GM23338 (cell line): ENCODE data around the gene NLGN1. TPM values are rescaled to one million over a fixed set of nuclear protein-coding genes. Genes with fewer than 3 reads are reported as not detected.

ENCODE experiments used
- ATAC-seq: fragments of 200-7000 bp; cut with Tn5 transposase; 3 replicates; pipeline ENCODE4 v1.9.1; 2020
- DNase-seq: peaks from one replicate; pipeline ENCODE4 v3.0.0-alpha.2; 2015; ENCODE audit warnings: low spot score
- H2AFZ ChIP-seq: fragments of 200-600 bp; sonication (generic); 2 replicates; pipeline ENCODE4 v1.8.0; 2016; ENCODE audit warnings: antibody characterized with exemption, mild to moderate bottlenecking, moderate library complexity
- H3F3A ChIP-seq: fragments of 200-600 bp; sonication (generic); replicated peaks from 2 replicates; pipeline ENCODE4 v1.8.0; 2017; ENCODE audit warnings: antibody characterized with exemption, mixed run types, low read depth
- H3K27ac ChIP-seq: fragments of 200-600 bp; sonication (generic); 2 replicates; pipeline ENCODE4 v1.6.1; 2016; ENCODE audit warnings: low read depth
- H3K27me3 ChIP-seq: fragments of 200-600 bp; sonication (generic); 2 replicates; pipeline ENCODE4 v1.8.0; 2016; ENCODE audit warnings: mild to moderate bottlenecking, mixed run types, moderate library complexity; ENCODE audit not compliant: insufficient read depth
- H3K36me3 ChIP-seq: fragments of 200-600 bp; sonication (generic); 2 replicates; pipeline ENCODE4 v1.8.0; 2016; ENCODE audit warnings: mild to moderate bottlenecking; ENCODE audit not compliant: insufficient read depth
- H3K4me1 ChIP-seq: fragments of 200-600 bp; sonication (generic); 2 replicates; pipeline ENCODE4 v1.8.0; 2016; ENCODE audit warnings: mild to moderate bottlenecking, moderate library complexity; ENCODE audit not compliant: insufficient read depth
- H3K4me2 ChIP-seq: fragments of 200-600 bp; sonication (generic); 2 replicates; pipeline ENCODE4 v1.7.1; 2017; ENCODE audit warnings: mixed run types
- H3K4me3 ChIP-seq: fragments of 200-600 bp; sonication (generic); 2 replicates; pipeline ENCODE4 v1.6.1; 2016; ENCODE audit warnings: mixed run types
- H3K79me2 ChIP-seq: fragments of 200-600 bp; sonication (generic); replicated peaks from 2 replicates; pipeline ENCODE4 v1.8.0; 2017; ENCODE audit warnings: mild to moderate bottlenecking; ENCODE audit not compliant: insufficient read depth
- H3K9me2 ChIP-seq: fragments of 200-600 bp; sonication (generic); 2 replicates; pipeline ENCODE4 v1.8.0; 2017; ENCODE audit not compliant: insufficient read depth
- H4K20me1 ChIP-seq: fragments of 200-600 bp; sonication (generic); replicated peaks from 2 replicates; pipeline ENCODE4 v1.8.0; 2017; ENCODE audit warnings: mild to moderate bottlenecking; ENCODE audit not compliant: insufficient read depth
- H3K27ac Mint-ChIP-seq: 2 replicates; pipeline ENCODE4 v1.8.0; 2020; ENCODE audit warnings: inconsistent platforms, mild to moderate bottlenecking, moderate library complexity, mixed read lengths
- H3K27me3 Mint-ChIP-seq: 3 replicates; pipeline ENCODE4 v1.8.0; 2022; ENCODE audit warnings: low read depth, mild to moderate bottlenecking, moderate library complexity, mixed read lengths, inconsistent platforms; ENCODE audit not compliant: insufficient read depth, poor library complexity
- H3K36me3 Mint-ChIP-seq: 3 replicates; pipeline ENCODE4 v1.8.0; 2021; ENCODE audit warnings: low read depth, mild to moderate bottlenecking, inconsistent platforms, moderate library complexity, mixed read lengths
- H3K4me1 Mint-ChIP-seq: 3 replicates; pipeline ENCODE4 v1.8.0; 2020; ENCODE audit warnings: mild to moderate bottlenecking, inconsistent platforms, mixed read lengths
- H3K4me3 Mint-ChIP-seq: 3 replicates; pipeline ENCODE4 v1.8.0; 2021; ENCODE audit warnings: moderate library complexity, mild to moderate bottlenecking, inconsistent platforms, mixed read lengths
- H3K9me3 Mint-ChIP-seq: 3 replicates; pipeline ENCODE4 v1.8.0; 2020; ENCODE audit warnings: moderate library complexity, mild to moderate bottlenecking, inconsistent platforms, mixed read lengths
- CREB1 ChIP-seq: fragments of 250-450 bp; sonication (Bioruptor Pico); IDR thresholded peaks from 2 replicates; pipeline ENCODE4 v1.5.0; 2020; ENCODE audit warnings: low read depth, mild to moderate bottlenecking, moderate library complexity
- EZH2 ChIP-seq: fragments of 200-600 bp; sonication (generic); IDR thresholded peaks from one replicate; pipeline ENCODE4 v1.8.0; 2017; ENCODE audit warnings: antibody characterized with exemption, mild to moderate bottlenecking, low read depth; ENCODE audit not compliant: unreplicated experiment
- EZH2phosphoT487 ChIP-seq: fragments of 200-600 bp; sonication (generic); IDR thresholded peaks from one replicate; pipeline ENCODE4 v1.8.1; 2018; ENCODE audit warnings: antibody characterized with exemption; ENCODE audit not compliant: unreplicated experiment
- JUNB ChIP-seq: IDR thresholded peaks from one replicate; pipeline ENCODE4 v1.6.1; 2016; ENCODE audit warnings: antibody characterized with exemption; ENCODE audit not compliant: unreplicated experiment
- NANOG ChIP-seq: IDR thresholded peaks from 2 replicates; pipeline ENCODE4 v1.6.1; 2016; ENCODE audit warnings: antibody characterized with exemption, borderline replicate concordance
- POLR2AphosphoS5 ChIP-seq: IDR thresholded peaks from 2 replicates; pipeline ENCODE4 v1.6.1; 2016; ENCODE audit warnings: antibody characterized with exemption, low read depth
- STAT1 ChIP-seq: IDR thresholded peaks from one replicate; pipeline ENCODE4 v1.6.1; 2016; ENCODE audit warnings: antibody characterized with exemption; ENCODE audit not compliant: unreplicated experiment
- ZNF114 ChIP-seq: fragments of 250-450 bp; sonication (Bioruptor Pico); IDR thresholded peaks from 2 replicates; pipeline ENCODE4 v1.5.0; 2020; ENCODE audit warnings: mild to moderate bottlenecking, moderate library complexity
- ZNF331 ChIP-seq: fragments of 250-450 bp; sonication (Bioruptor Pico); IDR thresholded peaks from 2 replicates; pipeline ENCODE4 v1.5.0; 2020; ENCODE audit warnings: low read depth, mild to moderate bottlenecking, moderate library complexity
- polyA plus RNA-seq: library from polyadenylated mRNA; unstranded; fragments of >200 nt; fragmentation: Nextera tagmentation; extraction: Ambion mirVana; gene quantifications from 2 replicates; pipeline ENCODE4 v1.2.1, GENCODE V29; 2016
- total RNA-seq: library from RNA; depleted of rRNA; stranded (reverse); fragments of >200 nt; shearing (Covaris generic); gene quantifications from 2 replicates; pipeline ENCODE4 v1.2.3, GENCODE V29; 2014
- TF ChIP-seq, protein P1 (sequence below): IDR thresholded peaks from one replicate; pipeline ENCODE4 v1.6.1; 2018; ENCODE audit warnings: antibody characterized with exemption; ENCODE audit not compliant: unreplicated experiment
- TF ChIP-seq, protein P2 (sequence below), 2 experiments: fragments of 200-600 bp in 1 of 2; sonication (generic) in 1 of 2; conservative IDR thresholded peaks; 2 replicates each; pipeline versions ENCODE4 v1.5.1 to v1.6.1; 2016 to 2017; ENCODE audit warnings: antibody characterized with exemption in 2 of 2, low read depth in 2 of 2, mild to moderate bottlenecking in 2 of 2, moderate library complexity in 1 of 2
- TF ChIP-seq, protein P3 (sequence below): IDR thresholded peaks from 2 replicates; pipeline ENCODE4 v1.6.1; 2016; ENCODE audit warnings: antibody characterized with exemption
- TF ChIP-seq, protein P4 (sequence below): fragments of 250-450 bp; sonication (Bioruptor Pico); IDR thresholded peaks from 2 replicates; pipeline ENCODE4 v1.5.0; 2020; ENCODE audit warnings: mild to moderate bottlenecking, moderate library complexity

The NLGN1 gene
- total and polyA plus RNA-seq, 2 experiments from 2014 or later: 6.5 to 18.6 TPM

DNA sequence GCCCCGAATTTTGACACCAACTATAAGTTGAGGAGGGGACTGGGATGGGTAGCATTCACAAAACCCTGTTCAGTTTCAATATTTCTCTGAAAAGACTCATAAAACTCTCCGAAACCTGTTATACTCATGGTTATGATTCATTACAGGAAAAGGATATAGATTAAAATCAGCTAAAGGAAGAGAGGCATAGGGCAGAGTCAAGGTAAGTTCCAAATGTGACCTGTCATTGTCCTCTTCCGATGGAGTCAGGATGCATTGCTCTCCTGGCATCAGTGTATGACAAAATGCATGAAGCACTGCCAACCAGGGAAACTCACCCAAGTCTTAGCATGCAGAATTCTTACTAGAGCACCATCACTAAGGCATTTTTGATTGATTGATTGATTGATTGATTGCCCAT, 936.6 kb downstream of the NLGN1 start:
- DNase-seq (no peak), ATAC-seq (no peak)
- no peak overlapping the region for H2AFZ ChIP-seq
- 0 out of 2 replicates have a peak, but pooled peaks cover 6% of the 10 kb centered on the region for H3K9me2 ChIP-seq
- H4K20me1 ChIP-seq: no peaks in the 10 kb centered on the region
- Mint-ChIP-seq H3K9me3 (no peaks in the 10 kb centered on the region), H3K27me3 (no peaks in the 10 kb centered on the region), H3K27ac (no peak overlapping the region), H3K4me1 (peaks cover 14% of the 10 kb centered on the region), H3K4me3 (no peak overlapping the region), H3K36me3 (no peaks in the 10 kb centered on the region)
- H3K36me3 ChIP-seq: no peaks in the 10 kb centered on the region
- H3F3A ChIP-seq: no peaks in the 10 kb centered on the region
- H3K4me2 ChIP-seq: no peak overlapping the region
- TF ChIP-seq JUNB (no peak), NANOG (no peak), STAT1 (no peak), CREB1 (CRISPR knock-in tag) (no peak), ZNF331 (no peak), POLR2AphosphoS5 (no peak), EZH2 (no peak), ZNF114 (CRISPR knock-in tag) (no peak), EZH2phosphoT487 (no peak)
- TF ChIP-seq, protein P1, sequence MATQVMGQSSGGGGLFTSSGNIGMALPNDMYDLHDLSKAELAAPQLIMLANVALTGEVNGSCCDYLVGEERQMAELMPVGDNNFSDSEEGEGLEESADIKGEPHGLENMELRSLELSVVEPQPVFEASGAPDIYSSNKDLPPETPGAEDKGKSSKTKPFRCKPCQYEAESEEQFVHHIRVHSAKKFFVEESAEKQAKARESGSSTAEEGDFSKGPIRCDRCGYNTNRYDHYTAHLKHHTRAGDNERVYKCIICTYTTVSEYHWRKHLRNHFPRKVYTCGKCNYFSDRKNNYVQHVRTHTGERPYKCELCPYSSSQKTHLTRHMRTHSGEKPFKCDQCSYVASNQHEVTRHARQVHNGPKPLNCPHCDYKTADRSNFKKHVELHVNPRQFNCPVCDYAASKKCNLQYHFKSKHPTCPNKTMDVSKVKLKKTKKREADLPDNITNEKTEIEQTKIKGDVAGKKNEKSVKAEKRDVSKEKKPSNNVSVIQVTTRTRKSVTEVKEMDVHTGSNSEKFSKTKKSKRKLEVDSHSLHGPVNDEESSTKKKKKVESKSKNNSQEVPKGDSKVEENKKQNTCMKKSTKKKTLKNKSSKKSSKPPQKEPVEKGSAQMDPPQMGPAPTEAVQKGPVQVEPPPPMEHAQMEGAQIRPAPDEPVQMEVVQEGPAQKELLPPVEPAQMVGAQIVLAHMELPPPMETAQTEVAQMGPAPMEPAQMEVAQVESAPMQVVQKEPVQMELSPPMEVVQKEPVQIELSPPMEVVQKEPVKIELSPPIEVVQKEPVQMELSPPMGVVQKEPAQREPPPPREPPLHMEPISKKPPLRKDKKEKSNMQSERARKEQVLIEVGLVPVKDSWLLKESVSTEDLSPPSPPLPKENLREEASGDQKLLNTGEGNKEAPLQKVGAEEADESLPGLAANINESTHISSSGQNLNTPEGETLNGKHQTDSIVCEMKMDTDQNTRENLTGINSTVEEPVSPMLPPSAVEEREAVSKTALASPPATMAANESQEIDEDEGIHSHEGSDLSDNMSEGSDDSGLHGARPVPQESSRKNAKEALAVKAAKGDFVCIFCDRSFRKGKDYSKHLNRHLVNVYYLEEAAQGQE: no peak
- TF ChIP-seq, protein P2, sequence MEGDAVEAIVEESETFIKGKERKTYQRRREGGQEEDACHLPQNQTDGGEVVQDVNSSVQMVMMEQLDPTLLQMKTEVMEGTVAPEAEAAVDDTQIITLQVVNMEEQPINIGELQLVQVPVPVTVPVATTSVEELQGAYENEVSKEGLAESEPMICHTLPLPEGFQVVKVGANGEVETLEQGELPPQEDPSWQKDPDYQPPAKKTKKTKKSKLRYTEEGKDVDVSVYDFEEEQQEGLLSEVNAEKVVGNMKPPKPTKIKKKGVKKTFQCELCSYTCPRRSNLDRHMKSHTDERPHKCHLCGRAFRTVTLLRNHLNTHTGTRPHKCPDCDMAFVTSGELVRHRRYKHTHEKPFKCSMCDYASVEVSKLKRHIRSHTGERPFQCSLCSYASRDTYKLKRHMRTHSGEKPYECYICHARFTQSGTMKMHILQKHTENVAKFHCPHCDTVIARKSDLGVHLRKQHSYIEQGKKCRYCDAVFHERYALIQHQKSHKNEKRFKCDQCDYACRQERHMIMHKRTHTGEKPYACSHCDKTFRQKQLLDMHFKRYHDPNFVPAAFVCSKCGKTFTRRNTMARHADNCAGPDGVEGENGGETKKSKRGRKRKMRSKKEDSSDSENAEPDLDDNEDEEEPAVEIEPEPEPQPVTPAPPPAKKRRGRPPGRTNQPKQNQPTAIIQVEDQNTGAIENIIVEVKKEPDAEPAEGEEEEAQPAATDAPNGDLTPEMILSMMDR (conservative IDR thresholded peaks at IDR 0.05; ENCODE audit: low read depth in 2 of 2): no peak
- TF ChIP-seq, protein P3, sequence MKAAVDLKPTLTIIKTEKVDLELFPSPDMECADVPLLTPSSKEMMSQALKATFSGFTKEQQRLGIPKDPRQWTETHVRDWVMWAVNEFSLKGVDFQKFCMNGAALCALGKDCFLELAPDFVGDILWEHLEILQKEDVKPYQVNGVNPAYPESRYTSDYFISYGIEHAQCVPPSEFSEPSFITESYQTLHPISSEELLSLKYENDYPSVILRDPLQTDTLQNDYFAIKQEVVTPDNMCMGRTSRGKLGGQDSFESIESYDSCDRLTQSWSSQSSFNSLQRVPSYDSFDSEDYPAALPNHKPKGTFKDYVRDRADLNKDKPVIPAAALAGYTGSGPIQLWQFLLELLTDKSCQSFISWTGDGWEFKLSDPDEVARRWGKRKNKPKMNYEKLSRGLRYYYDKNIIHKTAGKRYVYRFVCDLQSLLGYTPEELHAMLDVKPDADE: no peak
- TF ChIP-seq, protein P4, sequence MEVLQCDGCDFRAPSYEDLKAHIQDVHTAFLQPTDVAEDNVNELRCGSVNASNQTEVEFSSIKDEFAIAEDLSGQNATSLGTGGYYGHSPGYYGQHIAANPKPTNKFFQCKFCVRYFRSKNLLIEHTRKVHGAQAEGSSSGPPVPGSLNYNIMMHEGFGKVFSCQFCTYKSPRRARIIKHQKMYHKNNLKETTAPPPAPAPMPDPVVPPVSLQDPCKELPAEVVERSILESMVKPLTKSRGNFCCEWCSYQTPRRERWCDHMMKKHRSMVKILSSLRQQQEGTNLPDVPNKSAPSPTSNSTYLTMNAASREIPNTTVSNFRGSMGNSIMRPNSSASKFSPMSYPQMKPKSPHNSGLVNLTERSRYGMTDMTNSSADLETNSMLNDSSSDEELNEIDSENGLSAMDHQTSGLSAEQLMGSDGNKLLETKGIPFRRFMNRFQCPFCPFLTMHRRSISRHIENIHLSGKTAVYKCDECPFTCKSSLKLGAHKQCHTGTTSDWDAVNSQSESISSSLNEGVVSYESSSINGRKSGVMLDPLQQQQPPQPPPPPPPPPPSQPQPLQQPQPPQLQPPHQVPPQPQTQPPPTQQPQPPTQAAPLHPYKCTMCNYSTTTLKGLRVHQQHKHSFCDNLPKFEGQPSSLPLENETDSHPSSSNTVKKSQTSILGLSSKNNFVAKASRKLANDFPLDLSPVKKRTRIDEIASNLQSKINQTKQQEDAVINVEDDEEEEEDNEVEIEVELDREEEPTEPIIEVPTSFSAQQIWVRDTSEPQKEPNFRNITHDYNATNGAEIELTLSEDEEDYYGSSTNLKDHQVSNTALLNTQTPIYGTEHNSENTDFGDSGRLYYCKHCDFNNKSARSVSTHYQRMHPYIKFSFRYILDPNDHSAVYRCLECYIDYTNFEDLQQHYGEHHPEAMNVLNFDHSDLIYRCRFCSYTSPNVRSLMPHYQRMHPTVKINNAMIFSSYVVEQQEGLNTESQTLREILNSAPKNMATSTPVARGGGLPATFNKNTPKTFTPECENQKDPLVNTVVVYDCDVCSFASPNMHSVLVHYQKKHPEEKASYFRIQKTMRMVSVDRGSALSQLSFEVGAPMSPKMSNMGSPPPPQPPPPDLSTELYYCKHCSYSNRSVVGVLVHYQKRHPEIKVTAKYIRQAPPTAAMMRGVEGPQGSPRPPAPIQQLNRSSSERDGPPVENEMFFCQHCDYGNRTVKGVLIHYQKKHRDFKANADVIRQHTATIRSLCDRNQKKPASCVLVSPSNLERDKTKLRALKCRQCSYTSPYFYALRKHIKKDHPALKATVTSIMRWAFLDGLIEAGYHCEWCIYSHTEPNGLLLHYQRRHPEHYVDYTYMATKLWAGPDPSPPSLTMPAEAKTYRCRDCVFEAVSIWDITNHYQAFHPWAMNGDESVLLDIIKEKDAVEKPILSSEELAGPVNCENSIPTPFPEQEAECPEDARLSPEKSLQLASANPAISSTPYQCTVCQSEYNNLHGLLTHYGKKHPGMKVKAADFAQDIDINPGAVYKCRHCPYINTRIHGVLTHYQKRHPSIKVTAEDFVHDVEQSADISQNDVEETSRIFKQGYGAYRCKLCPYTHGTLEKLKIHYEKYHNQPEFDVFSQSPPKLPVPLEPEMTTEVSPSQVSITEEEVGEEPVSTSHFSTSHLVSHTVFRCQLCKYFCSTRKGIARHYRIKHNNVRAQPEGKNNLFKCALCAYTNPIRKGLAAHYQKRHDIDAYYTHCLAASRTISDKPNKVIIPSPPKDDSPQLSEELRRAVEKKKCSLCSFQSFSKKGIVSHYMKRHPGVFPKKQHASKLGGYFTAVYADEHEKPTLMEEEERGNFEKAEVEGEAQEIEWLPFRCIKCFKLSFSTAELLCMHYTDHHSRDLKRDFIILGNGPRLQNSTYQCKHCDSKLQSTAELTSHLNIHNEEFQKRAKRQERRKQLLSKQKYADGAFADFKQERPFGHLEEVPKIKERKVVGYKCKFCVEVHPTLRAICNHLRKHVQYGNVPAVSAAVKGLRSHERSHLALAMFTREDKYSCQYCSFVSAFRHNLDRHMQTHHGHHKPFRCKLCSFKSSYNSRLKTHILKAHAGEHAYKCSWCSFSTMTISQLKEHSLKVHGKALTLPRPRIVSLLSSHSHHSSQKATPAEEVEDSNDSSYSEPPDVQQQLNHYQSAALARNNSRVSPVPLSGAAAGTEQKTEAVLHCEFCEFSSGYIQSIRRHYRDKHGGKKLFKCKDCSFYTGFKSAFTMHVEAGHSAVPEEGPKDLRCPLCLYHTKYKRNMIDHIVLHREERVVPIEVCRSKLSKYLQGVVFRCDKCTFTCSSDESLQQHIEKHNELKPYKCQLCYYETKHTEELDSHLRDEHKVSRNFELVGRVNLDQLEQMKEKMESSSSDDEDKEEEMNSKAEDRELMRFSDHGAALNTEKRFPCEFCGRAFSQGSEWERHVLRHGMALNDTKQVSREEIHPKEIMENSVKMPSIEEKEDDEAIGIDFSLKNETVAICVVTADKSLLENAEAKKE (CRISPR knock-in tag): no peak
- H3K4me1 ChIP-seq: peaks cover 11% of the 10 kb centered on the region; the same call in 1 of the 2 replicates
- no peaks in the 10 kb centered on the region for H3K79me2 ChIP-seq
- no peak overlapping the region for H3K4me3 ChIP-seq
- no peaks in the 10 kb centered on the region for H3K27me3 ChIP-seq
- no peak overlapping the region for H3K27ac ChIP-seq
